NCI-H2171 (cell line): ENCODE measurements around the gene SF1.

Experiments
- DNase-seq: peaks from one replicate; lab custom pipeline; 2025; lab: John Stamatoyannopoulos, UW

Gene SF1

DNA sequence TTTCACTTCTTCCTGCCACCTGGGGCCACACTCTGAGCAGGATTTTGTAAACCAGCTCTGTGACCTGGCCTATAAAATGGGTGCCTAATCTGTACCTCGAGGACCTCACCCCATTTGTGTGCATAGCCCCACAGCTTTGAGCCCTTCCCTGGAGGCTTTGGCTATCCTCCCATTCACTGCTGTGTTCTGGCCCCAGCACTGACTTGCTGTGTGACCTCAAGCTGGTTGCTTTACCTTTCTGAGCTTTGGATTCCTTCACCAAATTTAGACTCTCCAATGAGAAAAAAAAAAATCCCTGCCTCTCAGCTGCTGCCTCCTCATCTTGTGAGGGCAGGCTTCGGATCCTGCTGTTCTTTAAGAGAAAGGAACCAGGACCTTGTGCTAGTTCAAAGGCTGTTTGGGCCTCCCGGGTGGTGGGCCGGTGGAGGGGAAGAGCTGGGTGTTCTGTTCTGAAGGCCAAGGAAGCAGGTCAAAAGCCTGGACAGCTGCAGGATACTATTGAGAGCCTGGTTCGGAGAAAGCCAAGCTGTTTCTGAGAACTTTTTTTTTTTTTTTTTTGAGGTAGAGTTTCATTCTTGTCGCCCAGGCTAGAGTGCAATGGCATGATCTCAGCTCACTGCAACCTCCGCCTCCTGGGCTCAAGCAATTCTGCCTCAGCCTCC, 17.5 kb downstream of the SF1 start:
- no peak for DNase-seq

DNA sequence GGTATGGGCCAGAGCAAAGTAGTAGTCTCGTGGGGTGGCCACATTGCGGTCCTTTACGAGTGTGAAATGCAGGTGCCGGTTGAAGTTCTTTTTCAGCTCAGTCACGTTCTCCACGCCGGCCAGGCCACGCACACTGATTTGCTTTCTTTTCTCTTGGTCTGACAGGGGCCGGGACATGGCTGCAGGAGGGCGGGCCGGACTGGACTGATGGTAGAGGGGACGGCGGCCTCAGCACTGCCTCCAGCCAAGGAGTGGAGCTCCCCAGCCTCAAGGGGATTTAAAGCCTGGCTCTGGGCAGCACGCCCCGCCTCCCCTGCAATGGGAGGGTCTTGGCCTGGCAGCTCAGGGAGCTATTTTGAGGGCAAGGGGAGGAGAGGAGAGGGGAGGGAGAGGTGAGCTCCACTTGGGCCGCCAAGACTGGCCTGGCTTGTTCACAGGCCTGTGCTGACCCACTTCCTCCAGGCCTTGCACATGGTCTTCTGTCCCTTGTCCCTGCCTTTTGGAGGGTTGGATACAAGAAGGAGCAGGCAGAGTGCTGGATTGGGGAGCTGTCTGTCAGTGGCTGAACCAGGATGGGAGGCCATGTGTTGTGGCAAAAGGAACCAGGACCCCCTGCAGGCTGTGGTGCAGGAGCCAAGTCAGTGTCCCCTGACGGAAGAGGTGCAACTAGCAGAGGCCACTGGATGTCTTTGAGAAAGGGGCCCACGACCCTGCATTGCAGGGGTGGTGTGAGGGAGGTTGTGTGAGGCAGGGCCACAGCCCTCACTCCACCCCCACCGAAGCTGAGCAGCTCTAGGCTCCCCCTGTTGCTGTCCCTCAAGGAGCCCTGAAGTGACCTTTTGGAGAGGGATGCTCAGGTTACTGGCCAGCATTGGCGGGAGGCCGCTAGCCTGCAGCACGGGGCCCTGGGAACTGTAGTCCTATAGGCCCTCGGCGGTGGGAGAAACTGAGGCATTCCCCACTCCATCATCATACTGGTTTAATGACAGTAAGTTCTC, 18.3 kb downstream of the SF1 start, which contains the start of gene PYGM:
TSS of gene PYGM (minus strand) at position 253 of the 998 bp plus-strand sequence. CDS start at position 177, 76 bp downstream.
- no peak for DNase-seq

DNA sequence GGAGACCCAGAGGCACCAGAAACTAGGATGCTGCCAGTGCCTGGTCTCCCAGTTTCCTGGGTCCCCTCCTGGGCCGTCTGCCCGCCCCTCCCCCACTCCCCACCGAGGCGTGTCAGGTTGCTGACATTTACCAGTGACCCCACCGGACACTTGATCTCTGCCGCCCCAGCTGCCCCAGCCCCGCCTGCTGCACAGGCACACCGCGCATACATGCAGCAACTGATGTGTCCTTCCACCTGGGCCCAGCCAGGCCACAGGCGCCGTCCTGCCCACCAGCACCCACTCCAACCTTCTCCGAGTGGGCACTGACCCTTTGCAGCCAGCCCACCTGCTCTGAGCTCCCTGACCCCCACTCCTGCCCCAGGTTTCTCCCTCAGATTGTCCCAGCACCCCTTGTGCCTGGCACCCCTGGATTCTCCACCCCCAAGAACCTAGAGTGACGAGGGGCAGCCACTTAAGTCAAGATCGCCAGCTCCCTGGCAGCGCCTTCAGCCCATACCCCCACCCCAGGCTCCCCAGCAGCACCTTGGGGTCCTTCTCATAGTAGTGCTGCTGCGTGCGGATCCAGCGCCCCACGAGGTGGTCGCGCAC, 19.1 kb downstream of the SF1 start:
- DNase-seq = no peak

DNA sequence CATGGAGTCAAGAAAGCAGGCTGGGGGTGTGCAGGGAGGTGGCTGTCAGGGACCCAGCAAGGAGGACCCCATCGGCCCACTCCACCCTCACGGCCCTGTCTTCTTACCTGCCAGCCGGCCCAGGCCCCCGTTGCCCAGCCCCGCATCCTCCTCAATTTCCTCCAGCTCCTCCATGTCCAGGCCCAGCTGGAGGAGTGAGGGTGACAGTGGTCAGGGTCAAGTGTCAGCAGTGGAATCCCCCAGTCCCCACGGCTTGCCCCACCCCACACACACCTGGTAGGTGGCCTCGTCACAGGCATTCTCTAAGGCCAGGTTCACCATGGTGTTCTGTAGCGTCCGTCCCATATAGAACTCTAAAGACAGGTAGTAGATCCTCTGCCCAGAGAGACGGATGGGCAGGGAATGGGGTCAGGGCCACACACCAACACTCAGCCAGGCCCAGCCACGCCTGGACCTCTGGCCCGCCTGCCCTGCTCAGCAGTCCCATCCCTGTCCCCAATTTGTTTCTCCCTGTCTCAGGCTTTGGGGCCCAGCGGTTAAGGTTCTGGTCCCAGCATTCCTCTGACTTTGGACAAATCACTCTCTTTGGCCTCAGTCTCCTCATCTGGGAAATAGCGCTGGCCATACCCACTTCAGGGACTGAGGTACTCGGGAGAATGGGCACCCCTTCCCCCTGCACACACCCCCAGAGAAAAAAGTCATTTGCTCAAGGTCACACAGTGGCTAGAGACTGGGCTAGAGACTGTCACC, 19.8 kb downstream of the SF1 start:
- DNase-seq = no peak

DNA sequence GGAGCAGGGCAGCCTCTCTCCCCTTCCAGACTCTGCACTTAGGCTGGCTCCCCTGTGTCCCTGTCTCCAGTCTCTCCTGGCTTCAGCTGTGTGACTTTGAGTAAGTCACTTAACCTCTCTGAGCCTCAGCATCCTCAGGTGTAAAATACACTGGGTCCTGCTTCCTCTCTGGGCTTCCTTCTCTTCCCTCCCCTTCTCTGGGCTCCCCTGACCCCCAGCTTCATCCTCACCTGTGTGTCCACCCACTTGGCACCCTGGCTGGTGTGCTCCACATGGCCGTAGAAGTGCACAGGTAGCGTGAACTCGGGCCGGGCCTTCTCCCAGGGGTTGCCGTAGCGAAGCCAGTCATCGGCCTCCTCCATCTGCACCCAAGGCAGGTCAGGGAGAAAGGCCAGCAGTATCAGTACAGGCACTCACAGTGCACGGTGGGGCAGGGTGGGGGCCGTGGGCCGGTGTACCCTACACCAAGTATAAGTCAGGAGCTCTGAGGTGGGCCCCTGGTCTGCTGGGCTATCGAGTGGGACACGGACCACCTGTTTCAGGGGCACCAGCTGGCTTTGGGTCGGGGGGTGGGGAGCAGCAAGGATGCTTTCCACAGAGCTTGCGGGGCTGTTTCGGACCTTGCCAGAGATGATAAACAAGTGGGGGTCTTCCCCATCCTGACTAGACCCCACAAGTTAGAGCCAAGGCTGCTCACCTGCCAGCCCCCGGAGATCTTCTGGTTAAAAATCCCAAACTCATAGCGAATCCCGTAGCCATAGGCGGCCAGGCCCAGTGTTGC, 20.6 kb downstream of the SF1 start:
- no peak for DNase-seq

DNA sequence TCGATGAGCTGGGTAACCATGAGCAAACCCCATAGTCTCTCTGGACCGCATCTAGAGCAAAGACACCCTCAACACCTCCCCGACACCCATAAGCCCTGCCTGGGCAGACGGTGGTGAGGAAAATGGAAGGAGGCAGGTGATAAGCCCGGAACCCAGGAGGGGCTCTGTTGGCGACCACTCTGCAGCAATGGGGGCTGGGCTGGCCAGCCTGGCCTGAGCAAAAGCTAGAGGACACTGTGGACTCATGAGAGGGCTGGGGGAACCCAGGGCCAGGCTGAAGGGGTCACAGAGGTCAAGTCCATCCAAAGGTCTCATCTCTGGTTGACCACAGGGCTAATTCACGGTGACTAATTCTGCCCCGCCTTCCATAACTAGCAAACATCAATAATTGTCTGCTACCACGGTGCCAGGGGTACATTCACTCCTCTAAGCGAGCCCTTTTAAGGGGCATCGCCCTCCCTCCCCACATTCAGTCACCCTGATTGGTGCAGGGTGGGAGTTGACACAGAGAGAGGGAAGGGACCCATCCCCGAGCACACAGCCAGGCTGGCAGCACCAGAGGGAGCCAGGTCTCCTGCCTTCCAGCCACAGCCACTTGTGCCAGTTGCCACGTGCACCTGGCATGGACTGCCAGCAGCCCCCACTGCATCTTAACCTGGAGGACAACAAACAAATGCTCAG, 22.5 kb downstream of the SF1 start:
- no peak for DNase-seq

DNA sequence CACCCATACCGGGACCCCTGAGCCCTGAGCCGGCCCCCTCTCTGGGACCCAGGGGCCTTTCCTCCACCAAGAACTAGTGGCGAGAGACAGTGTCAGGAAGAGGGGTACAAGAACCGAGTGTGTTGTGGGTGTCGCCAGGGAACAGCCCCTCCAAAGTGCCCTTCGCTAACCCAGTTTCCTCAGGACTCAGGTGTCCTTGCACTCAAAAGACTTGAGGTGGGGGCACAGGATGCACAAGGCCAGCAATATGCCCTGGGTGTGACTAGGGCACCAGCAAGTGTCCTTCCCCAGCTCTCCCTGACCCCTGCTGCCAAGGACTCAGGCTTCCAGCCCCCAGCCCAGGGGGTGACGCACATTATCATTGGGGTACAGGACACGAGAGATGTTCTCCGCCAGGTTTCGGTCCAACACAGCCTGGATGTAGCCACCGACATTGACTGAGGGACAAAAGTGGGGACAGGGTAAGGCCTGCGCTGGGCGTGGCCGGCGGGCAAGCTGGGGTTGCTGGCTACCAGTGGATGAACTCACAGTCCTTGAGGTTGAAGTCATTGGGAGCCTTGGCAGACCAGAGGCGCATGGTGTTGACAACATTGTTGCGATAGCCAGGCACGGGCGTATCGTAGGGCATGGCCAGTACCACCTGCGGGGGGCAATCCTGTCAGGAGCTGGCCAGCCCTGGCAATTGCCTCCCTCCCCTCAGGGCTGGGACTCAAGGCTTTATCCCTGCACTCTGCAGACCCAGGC, 23.3 kb downstream of the SF1 start:
- DNase-seq = no peak

DNA sequence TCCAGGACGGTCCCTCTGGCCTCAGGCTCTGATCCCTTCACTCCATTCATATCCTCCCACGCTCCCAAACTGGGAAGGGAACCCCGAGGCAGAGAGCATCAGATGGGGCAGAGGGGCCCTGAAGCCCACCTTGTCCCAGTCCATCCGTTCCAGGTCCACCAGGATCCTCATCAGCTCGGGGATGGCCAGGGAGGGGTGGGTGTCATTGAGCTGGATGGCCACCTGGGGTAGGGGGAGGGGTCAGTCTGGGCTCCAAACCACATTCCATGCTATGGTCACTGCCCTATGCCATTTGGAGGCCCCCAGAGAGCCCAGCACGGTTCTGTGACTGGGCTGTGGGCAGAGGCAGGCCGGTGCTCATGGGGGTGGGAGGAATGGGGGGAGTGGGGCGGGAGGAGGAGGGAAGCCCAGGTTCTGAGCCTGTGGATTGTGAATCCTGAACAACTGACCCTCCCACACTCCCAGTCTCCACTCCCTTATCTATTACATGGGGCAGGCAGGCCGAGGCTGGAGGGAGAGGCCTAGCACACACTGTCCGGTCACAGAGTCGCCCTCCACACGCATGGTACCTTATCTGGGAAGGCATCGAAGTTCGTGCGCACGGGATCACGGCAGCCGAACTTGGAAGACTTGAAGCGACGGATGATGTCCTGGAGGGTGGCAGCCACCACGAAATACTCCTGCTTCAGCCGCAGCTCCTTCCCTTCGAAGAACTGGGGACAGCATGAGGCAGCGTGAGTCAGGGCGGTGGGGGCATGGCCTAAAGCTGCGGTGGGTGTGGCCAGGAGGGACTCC, 24.0 kb downstream of the SF1 start:
- no peak for DNase-seq

DNA sequence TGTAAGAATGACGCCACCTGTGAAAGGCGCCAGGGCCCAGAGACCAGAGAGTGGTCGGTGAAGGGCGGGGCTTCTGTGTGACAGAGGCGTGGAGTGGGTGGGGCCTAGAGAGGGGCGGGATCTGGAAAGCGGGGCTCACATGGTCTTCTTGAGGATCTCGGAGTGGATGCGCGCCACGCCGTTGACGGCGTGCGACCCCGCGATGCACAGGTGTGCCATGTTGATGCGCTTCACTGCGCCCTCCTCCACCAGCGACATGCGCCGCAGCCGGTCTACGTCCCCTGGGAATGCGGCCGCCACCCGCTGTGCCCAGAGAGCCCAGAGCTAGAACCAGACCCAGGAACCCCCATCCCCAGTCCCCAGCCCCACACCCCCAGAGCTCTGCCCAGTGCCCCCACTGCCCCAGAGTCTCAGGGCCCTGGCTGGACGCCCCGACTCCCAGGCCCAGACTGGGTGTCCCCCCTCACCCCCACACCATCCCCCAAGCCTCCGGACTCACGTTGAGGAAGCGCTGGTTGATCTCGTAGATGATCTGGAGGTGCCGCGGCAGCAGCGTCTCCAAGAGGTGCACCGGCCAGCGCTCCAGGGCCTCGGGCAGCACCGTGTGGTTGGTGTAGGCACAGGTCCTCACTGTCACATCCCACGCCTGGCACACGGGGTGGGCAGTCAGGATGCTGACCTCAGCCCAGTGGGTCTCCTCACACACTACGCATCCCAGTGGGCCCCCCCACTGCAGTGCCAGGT, 24.8 kb downstream of the SF1 start:
- DNase-seq = no peak

DNA sequence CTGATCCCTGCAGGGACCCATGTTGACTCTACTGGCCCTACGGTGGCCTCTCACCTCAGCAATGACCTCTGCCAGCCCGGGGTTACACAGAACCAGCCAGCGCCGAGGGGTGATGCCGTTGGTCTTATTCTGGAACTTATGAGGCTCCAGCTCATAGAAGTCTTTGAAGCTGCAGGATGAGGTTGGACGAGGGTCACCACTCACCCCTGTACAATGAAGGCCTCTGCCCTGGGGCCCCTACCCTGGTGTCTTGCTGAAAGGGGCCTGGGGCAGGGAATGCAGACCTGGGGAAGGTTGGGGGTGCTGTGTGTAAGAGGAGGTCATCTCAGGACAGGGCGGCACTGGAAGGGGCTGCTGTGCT, 25.3 kb downstream of the SF1 start:
- DNase-seq = no peak

DNA sequence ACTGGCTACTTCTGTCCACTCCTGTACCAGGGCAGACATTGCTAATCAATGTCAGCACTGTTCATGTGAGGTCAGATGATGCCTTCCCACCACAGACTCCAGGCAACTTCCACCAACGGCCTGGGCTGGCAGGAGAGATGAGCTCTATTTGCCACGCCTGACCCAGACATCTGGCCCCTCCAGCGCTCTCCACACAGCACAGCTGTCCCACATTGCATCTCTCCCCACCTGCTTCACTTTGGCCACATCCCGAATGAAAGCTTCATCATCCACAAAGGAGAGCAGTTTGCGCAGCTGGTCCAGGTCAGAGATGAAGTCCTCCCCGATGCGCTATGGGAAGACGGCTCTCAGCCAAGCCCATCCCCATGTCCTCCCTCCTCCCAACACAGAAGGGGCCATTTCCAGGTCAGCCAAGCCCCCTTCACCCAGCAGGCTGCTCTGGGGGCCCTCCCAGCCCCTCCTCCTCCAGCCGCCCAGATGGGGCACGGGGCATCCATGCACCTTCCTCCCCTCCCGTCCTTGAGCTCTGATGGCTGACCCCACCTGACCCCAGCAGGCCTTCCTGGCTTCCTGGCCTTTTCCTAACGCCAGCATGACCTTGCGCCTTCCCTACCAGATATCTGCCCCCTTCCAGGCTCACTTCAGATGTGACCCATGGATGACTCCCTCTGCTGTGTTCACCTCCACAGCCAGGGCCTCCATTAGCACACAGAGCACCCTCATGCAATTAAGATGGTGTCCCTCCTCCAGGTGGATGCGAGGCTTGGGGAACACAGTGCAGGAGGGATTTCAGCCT, 26.0 kb downstream of the SF1 start:
- DNase-seq = no peak

DNA sequence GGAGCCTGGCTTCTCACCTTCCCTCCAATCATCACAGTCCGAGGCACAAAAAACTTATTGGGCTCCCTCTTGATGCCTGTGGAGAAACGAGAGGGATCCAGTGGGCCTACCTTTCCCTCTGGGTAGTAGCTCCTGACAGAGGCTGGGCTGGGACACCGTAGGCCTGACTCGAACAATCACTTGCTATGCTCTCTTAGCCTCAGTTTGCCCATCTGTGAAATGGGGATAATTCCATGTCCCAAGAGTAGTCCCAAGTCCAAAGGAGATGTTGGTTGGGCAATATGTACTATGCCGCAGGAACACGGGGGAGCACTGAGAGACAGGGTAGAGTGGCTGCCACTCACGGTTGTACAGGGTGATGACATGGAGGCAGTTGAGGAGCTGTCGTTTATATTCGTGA, 26.8 kb downstream of the SF1 start:
- DNase-seq = no peak

DNA sequence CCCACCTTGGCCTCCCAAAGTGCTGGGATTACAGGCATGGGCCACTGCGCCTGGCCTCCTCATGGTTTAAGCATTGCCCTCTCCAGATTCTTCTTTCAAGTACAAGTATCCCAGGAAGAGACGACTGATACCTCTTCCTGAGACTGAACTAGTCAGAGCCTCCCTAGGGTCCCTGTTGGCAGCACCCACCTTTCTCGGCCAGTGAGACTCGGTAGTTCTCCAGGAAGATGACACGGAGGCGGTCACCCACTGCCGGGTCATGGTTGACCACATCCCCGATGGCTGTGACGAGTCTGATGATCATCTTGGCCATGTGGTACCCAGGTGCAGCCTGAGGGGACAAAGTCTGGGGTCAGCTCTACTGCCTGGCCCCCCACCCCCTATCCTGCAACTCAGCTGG, 27.2 kb downstream of the SF1 start:
- DNase-seq = no peak

DNA sequence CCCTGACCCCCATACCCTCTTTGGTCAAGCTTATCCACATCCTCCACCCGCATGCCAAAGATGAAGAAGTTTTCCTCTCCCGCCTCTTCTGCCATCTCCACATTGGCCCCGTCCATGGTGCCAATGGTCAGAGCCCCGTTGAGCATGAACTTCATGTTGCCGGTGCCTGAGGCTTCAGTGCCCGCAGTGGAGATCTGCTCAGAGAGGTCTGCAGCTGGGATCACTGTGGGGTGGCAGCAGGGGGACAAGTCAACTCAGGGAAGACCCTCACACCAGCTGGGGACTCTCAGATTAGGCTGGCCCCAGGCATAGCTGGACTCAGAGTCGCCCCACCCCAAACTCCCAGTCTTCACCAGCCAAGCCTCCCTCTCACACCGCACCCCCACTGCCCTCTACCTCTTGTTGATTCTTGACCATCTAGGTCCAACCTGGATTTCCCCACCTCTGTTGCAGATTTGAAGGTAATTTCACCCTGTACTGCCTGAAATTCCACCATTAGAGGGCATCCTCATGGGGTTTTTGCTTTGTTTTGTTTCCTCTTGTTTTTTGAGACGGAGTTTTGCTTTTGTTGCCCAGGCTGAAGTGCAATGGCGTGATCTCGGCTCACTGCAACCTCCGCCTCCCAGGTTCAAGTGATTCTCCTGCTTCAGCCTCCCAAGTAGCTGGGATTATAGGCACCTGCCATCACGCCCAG, 27.8 kb downstream of the SF1 start:
- no peak for DNase-seq

DNA sequence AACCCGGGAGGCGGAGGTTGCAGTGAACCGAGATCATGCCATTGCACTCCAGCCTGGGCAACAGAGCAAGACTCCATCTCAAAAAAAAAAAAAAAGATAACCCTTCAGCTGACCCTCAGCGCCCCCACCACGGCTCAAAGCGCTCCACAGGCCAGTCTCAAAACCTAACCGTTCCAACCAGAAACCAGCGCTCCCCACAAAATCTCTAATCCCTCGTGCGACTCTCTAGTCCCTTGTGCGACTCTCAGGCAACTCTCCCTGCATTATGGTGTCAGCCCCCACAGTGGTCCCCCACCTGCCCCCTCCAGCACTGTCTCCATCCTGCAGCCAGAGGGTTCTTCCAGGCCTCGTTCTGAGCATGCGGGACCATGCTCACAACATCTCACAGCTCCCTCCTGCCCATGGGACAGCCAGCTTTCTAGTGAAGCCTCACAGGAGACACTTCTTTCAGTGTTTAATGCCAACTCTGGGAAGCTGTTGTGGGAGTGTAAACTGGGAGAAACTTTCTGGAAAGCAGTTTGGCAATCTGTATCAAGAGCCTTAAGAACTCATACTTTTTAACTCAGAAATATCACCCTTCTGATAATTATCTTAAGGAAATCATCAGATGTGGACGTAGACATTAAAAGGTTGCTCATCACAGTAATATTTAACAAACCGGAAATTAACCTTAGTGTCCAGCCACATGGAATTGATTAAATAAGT, 30.2 kb downstream of the SF1 start:
- DNase-seq = no peak

DNA sequence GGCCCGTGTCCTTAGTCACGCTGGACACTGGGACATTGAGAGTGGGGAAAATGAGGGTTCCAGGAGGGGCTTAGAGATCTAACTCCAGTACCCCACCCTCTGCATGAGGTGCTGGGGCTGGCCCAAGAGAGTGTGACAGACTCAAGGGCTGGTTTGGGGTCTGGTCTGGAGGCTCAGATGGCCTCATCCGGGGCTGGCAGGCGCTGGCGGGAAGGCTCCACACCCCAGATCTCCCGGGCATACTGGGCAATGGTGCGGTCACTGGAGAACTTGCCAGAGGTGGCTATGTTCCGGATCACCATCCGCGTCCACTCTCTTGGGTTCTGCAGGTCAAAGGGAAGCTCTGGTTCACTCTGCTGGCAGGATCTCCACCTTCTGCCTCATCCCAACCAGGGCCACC, 31.9 kb downstream of the SF1 start:
- DNase-seq = no peak
